Adrenal gland (tissue), 5 donors: Measurements from ENCODE around the gene FOXJ3.

Experiments
- CTCF ChIP-seq, 6 experiments: fragments of 450-650 bp in 4 of 6; fragments of 200-600 bp in 2 of 6; sonication (generic) in 1 of 6; IDR thresholded peaks; 1 replicate in 5 of 6; 2 replicates in 1 of 6; pipeline versions ENCODE4 v1.5.1 to v1.8.0; 2016 to 2021; ENCODE audit warnings: antibody characterized with exemption in 6 of 6, mild to moderate bottlenecking in 2 of 6, moderate library complexity in 1 of 6
- POLR2A ChIP-seq, 2 donors: fragments of 450-650 bp; IDR thresholded peaks; one replicate each; pipeline ENCODE4 v1.6.1; 2017; ENCODE audit warnings: antibody characterized with exemption in 2 of 2, mild to moderate bottlenecking in 2 of 2, moderate library complexity in 1 of 2
- donor health status: DM: no; HTN: no; CAD: no.

GRCh38 chr1:42290130-42290529 lies 44.9 kb downstream of the FOXJ3 start:
- TF ChIP-seq CTCF (IDR thresholded peaks at IDR 0.05) (no peak), POLR2A (IDR thresholded peaks at IDR 0.05) (no peak)
